Mucosa of descending colon (tissue), 3 donors: ENCODE measurements around the gene MEOX1. TPM values are rescaled to one million over a fixed set of nuclear protein-coding genes. Genes with fewer than 3 reads are reported as not detected.
A peak's percentile ranks its signal among the peaks of the same experiment; 100 is the strongest.

Experiments used
- ATAC-seq: fragments of 200-7000 bp; cut with Tn5 transposase; one replicate; pipeline ENCODE4 v1.9.1; 2020; ENCODE audit warnings: mild to moderate bottlenecking, moderate library complexity
- DNase-seq, 3 donors: peaks; one replicate each; pipeline ENCODE4 v3.0.0-alpha.2; 2020
- H3K36me3 ChIP-seq: fragments of 200-600 bp; one replicate; pipeline ENCODE4 v1.8.0; 2021; ENCODE audit warnings: low read depth, mild to moderate bottlenecking
- H3K4me1 ChIP-seq: fragments of 200-600 bp; one replicate; pipeline ENCODE4 v1.8.0; 2021; ENCODE audit warnings: low read depth, mild to moderate bottlenecking
- H3K4me3 ChIP-seq: fragments of 200-600 bp; one replicate; pipeline ENCODE4 v1.8.0; 2021; ENCODE audit warnings: mild to moderate bottlenecking
- H3K9me3 ChIP-seq: fragments of 200-600 bp; one replicate; pipeline ENCODE4 v1.8.0; 2021; ENCODE audit warnings: mild to moderate bottlenecking
- CTCF ChIP-seq: fragments of 200-600 bp; IDR thresholded peaks from one replicate; pipeline ENCODE4 v1.8.0; 2022; ENCODE audit warnings: antibody characterized with exemption, mild to moderate bottlenecking
- intact Hi-C, 2 donors: fragments of 100-400 bp; cut with DNase I in 1 of 2; cut with micrococcal nuclease in 1 of 2; formaldehyde crosslinking; loops; one replicate each; pipeline versions ENCODE4 v1.11.0 to v1.11.1; 2022; cut with DNase I, micrococcal nuclease
- total RNA-seq, 3 donors: library from RNA; stranded (reverse); fragmentation: NEBNext Ultra II Directional in 2 of 3; extraction: Animal tissue kit (Norgen Biotek cat#: 25700) in 2 of 3; gene quantifications; one replicate each; pipeline versions ENCODE4 v1.2.1 to v1.2.4, GENCODE V29; 2021 to 2023
- donor health status: DM: no; HTN: no; CAD: no; lungs with moderate emphysema.
- donor health status: DM: no; HTN: no; CAD: no.
- donor health status: DM: no; HTN: yes; CAD: no.

MEOX1 gene
- total RNA-seq, 3 donors from 2014 or later = 1.4 to 3.5 (median 1.4) TPM

GRCh38 chr17:43620581-43620980 is 41.1 kb downstream of the MEOX1 start:
- intact Hi-C loops = no loop called here
- TF ChIP-seq CTCF = no peak
- H3K4me3 ChIP-seq = no peak overlapping the region
- H3K36me3 ChIP-seq = no peaks in the 10 kb centered on the region
- ATAC-seq (no peak), DNase-seq (no peak)
- no peaks in the 10 kb centered on the region for H3K4me1 ChIP-seq
- H3K9me3 ChIP-seq = no peaks in the 10 kb centered on the region

- intact Hi-C loops = no loop called here
- ATAC-seq (no peak), DNase-seq (no peak)
- TF ChIP-seq CTCF = no peak
- no peaks in the 10 kb centered on the region for H3K9me3 ChIP-seq
- H3K36me3 ChIP-seq = no peaks in the 10 kb centered on the region
- H3K4me3 ChIP-seq = no peak overlapping the region
- no peaks in the 10 kb centered on the region for H3K4me1 ChIP-seq
Observed at GRCh38 chr17:43620147-43620546, 41.6 kb downstream of the MEOX1 start.

- no peak for DNase-seq
- H3K4me3 ChIP-seq = no peak overlapping the region
- H3K36me3 ChIP-seq = no peaks in the 10 kb centered on the region
- H3K4me1 ChIP-seq = no peaks in the 10 kb centered on the region
- no peak for TF ChIP-seq CTCF
- no peaks in the 10 kb centered on the region for H3K9me3 ChIP-seq
- ATAC-seq = no peak
- intact Hi-C loops = no loop called here
Observed at GRCh38 chr17:43619705-43620104, 42.0 kb downstream of the MEOX1 start.

- H3K4me1 ChIP-seq = no peaks in the 10 kb centered on the region
- TF ChIP-seq CTCF = no peak
- H3K36me3 ChIP-seq = no peaks in the 10 kb centered on the region
- ATAC-seq = no peak
- H3K4me3 ChIP-seq = no peak overlapping the region
- no peaks in the 10 kb centered on the region for H3K9me3 ChIP-seq
- DNase-seq = no peak
- intact Hi-C loops = no loop called here
Observed at GRCh38 chr17:43618276-43618675, 43.4 kb downstream of the MEOX1 start.

GRCh38 chr17:43616852-43617251 is 44.9 kb downstream of the MEOX1 start:
- H3K9me3 ChIP-seq = no peaks in the 10 kb centered on the region
- H3K36me3 ChIP-seq = no peaks in the 10 kb centered on the region
- no peaks in the 10 kb centered on the region for H3K4me1 ChIP-seq
- ATAC-seq (peak; percentile 82), DNase-seq (peak in 2 of 3 donors; percentile 48 to 51)
- no peak overlapping the region for H3K4me3 ChIP-seq
- TF ChIP-seq CTCF = no peak
- intact Hi-C loops = no loop called here

GRCh38 chr17:43616421-43616820 is 45.3 kb downstream of the MEOX1 start:
- Histone ChIP-seq H3K9me3 (no peaks in the 10 kb centered on the region), H3K36me3 (no peaks in the 10 kb centered on the region), H3K4me3 (no peak overlapping the region), H3K4me1 (no peaks in the 10 kb centered on the region)
- ATAC-seq (no peak), DNase-seq (no peak)
- intact Hi-C loops = no loop called here
- TF ChIP-seq CTCF = no peak
